Fibroblast of lung (primary cell): ENCODE measurements around the gene CACUL1. TPM values are rescaled to one million over a fixed set of nuclear protein-coding genes. Genes with fewer than 3 reads are reported as not detected.

Source experiments
- DNase-seq, 2 donors: peaks; one replicate each; pipeline versions ENCODE4 v3.0.0 to v3.0.0-alpha.2; 2010; ENCODE audit warnings: low read depth in 2 of 2
- H2AFZ ChIP-seq: 2 replicates; pipeline ENCODE4 v1.5.1; 2012; ENCODE audit warnings: low read length, control low read depth, inconsistent platforms
- H3K27ac ChIP-seq: 2 replicates; pipeline ENCODE4 v1.5.1; 2011; ENCODE audit warnings: low read length, control low read depth; ENCODE audit not compliant: insufficient read depth
- H3K27me3 ChIP-seq: 2 replicates; pipeline ENCODE4 v1.5.1; 2011; ENCODE audit warnings: mild to moderate bottlenecking, low read length; ENCODE audit not compliant: control insufficient read depth, insufficient read depth
- H3K36me3 ChIP-seq: 2 replicates; pipeline ENCODE4 v1.5.1; 2011; ENCODE audit warnings: low read length; ENCODE audit not compliant: control insufficient read depth, insufficient read depth
- H3K4me1 ChIP-seq: 2 replicates; pipeline ENCODE4 v1.5.1; 2011; ENCODE audit warnings: low read length; ENCODE audit not compliant: control insufficient read depth, insufficient read depth; ENCODE audit errors: extremely low read depth
- H3K4me2 ChIP-seq: 2 replicates; pipeline ENCODE4 v1.5.1; 2011; ENCODE audit warnings: low read length, control low read depth; ENCODE audit not compliant: insufficient read depth; ENCODE audit errors: extremely low read depth
- H3K4me3 ChIP-seq, 4 experiments: fragments of 200-600 bp in 1 of 4; sonication (generic) in 1 of 4; replicated peaks in 1 of 4; 2 replicates each; pipeline ENCODE4 v1.5.1; 2011 to 2016; ENCODE audit warnings: low read length in 4 of 4, low read depth in 3 of 4, mild to moderate bottlenecking in 3 of 4, control low read depth in 2 of 4, inconsistent platforms in 1 of 4, mixed read lengths in 1 of 4; ENCODE audit not compliant: insufficient read depth in 1 of 4; ENCODE audit errors: control extremely low read depth in 1 of 4
- H3K79me2 ChIP-seq: 2 replicates; pipeline ENCODE4 v1.5.1; 2012; ENCODE audit warnings: mild to moderate bottlenecking, low read length, inconsistent platforms; ENCODE audit not compliant: control insufficient read depth, insufficient read depth
- H3K9ac ChIP-seq: 2 replicates; pipeline ENCODE4 v1.5.1; 2011; ENCODE audit warnings: mild to moderate bottlenecking, low read length, control low read depth; ENCODE audit not compliant: insufficient read depth
- H3K9me3 ChIP-seq: 2 replicates; pipeline ENCODE4 v1.5.1; 2012; ENCODE audit warnings: low read depth, low read length; ENCODE audit not compliant: control insufficient read depth, insufficient read depth
- H4K20me1 ChIP-seq: 2 replicates; pipeline ENCODE4 v1.5.1; 2011; ENCODE audit warnings: low read length; ENCODE audit not compliant: control insufficient read depth, insufficient read depth; ENCODE audit errors: extremely low read depth
- CTCF ChIP-seq, 2 donors: IDR thresholded peaks in 1 of 2; conservative IDR thresholded peaks in 1 of 2; 1 replicate in 1 of 2; 2 replicates in 1 of 2; pipeline ENCODE4 v1.5.1; 2011 to 2012; ENCODE audit warnings: low read length in 2 of 2, control low read depth in 1 of 2, inconsistent platforms in 1 of 2, low read depth in 1 of 2, mild to moderate bottlenecking in 1 of 2
- EZH2 ChIP-seq: IDR thresholded peaks from 2 replicates; pipeline ENCODE4 v1.5.1; 2012; ENCODE audit warnings: low read length, control low read depth, mild to moderate bottlenecking; ENCODE audit errors: missing control alignments
- polyA plus RNA-seq, 2 donors: library from polyadenylated mRNA; depleted of rRNA in 1 of 2; stranded (reverse) in 1 of 2; unstranded in 1 of 2; fragments of >200 nt; gene quantifications; 2 replicates each; pipeline ENCODE4 v1.2.1, GENCODE V29; 2011 to 2012; ENCODE audit warnings: missing spikeins in 1 of 2
- total RNA-seq: library from RNA; depleted of rRNA; stranded (reverse); fragments of >200 nt; gene quantifications from 2 replicates; pipeline ENCODE4 v1.2.1, GENCODE V29; 2014

Gene CACUL1
- total and polyA plus RNA-seq, 2 donors (not counting 1 experiment from before 2014, with no cell fraction given) = 15.7 to 25.3 TPM

- peak; percentile 46 to 81 for DNase-seq
- Histone ChIP-seq H3K27ac (no peak overlapping the region), H3K27me3 (no peaks in the 10 kb centered on the region), H3K4me1 (peaks cover 3% of the 10 kb centered on the region), H4K20me1 (no peaks in the 10 kb centered on the region), H3K9ac (no peak overlapping the region), H3K4me2 (no peak overlapping the region), H3K9me3 (no peaks in the 10 kb centered on the region), H3K79me2 (peaks cover 66% of the 10 kb centered on the region), H3K36me3 (no peaks in the 10 kb centered on the region), H2AFZ (no peak overlapping the region), H3K4me3 (no peak overlapping the region)
- no peak for TF ChIP-seq CTCF (conservative IDR thresholded peaks at IDR 0.05 in 1 of 2, IDR thresholded peaks at IDR 0.05 in 1 of 2; ENCODE audit: low read depth in 1 of 2, low read length in 2 of 2)
- no peak for TF ChIP-seq EZH2
These were observed 12.0 kb downstream of the CACUL1 start for GRCh38 chr10:118742782-118743181.

GRCh38 chr10:118742032-118742431 is 12.7 kb downstream of the CACUL1 start:
- H3K9me3 ChIP-seq = no peaks in the 10 kb centered on the region
- no peaks in the 10 kb centered on the region for H3K27me3 ChIP-seq
- no peaks in the 10 kb centered on the region for H3K36me3 ChIP-seq
- no peak overlapping the region for H2AFZ ChIP-seq
- no peak overlapping the region for H3K9ac ChIP-seq
- no peak overlapping the region for H3K4me3 ChIP-seq
- no peak overlapping the region for H3K27ac ChIP-seq
- no peaks in the 10 kb centered on the region for H4K20me1 ChIP-seq
- DNase-seq = peak in 1 of 2 donors; percentile 40
- H3K79me2 ChIP-seq = peaks cover 65% of the 10 kb centered on the region
- TF ChIP-seq CTCF (conservative IDR thresholded peaks at IDR 0.05 in 1 of 2, IDR thresholded peaks at IDR 0.05 in 1 of 2; ENCODE audit: low read depth in 1 of 2, low read length in 2 of 2) = no peak
- TF ChIP-seq EZH2 = no peak
- peaks cover 3% of the 10 kb centered on the region for H3K4me1 ChIP-seq
- H3K4me2 ChIP-seq = no peak overlapping the region

GRCh38 chr10:118738406-118738805 is 16.4 kb downstream of the CACUL1 start:
- no peak for DNase-seq
- Histone ChIP-seq H3K9me3 (no peaks in the 10 kb centered on the region), H3K27ac (no peak overlapping the region), H3K4me1 (peaks cover 3% of the 10 kb centered on the region), H3K27me3 (no peaks in the 10 kb centered on the region), H3K4me3 (no peak overlapping the region), H3K4me2 (no peak overlapping the region), H3K36me3 (no peaks in the 10 kb centered on the region), H3K79me2 (peaks cover 59% of the 10 kb centered on the region), H2AFZ (no peak overlapping the region), H4K20me1 (no peaks in the 10 kb centered on the region), H3K9ac (no peak overlapping the region)
- no peak for TF ChIP-seq EZH2
- TF ChIP-seq CTCF (conservative IDR thresholded peaks at IDR 0.05 in 1 of 2, IDR thresholded peaks at IDR 0.05 in 1 of 2; ENCODE audit: low read depth in 1 of 2, low read length in 2 of 2) = no peak
